ENCODE data around the gene KCTD2. TPM values are rescaled to one million over a fixed set of nuclear protein-coding genes. Genes with fewer than 3 reads are reported as not detected.

The KCTD2 gene
- total and polyA plus RNA-seq, 9 of the 15 experiments (the other 6 are each of a cell fraction or from before 2014, with no cell fraction given) = 1.7 to 32.9 (median 15.8) TPM

GRCh38 chr17:75059369-75060345 is 12.6 kb downstream of the KCTD2 start:
- H3K9me3 ChIP-seq (replicated peaks; ENCODE audit: control insufficient read depth, insufficient read depth, low read depth, low read length) = no peaks in the 10 kb centered on the region
- no peak overlapping the region for H3K4me3 ChIP-seq
- no peaks in the 10 kb centered on the region for H3K79me2 ChIP-seq (ENCODE audit: control insufficient read depth, insufficient read depth, low read length)
- no TSS peak for BruUV-seq (replicated peaks)
- intact Hi-C loops (cut with micrococcal nuclease) (loop anchor here (2.0 kb wide), 1 partner anchor 71 kb away; the partner anchor contains the start of gene NT5C), in situ Hi-C loops (cut with MboI) (loop anchor here (5.0 kb wide), 1 partner anchor 53 kb away; no protein-coding TSS in a partner anchor)
- peaks cover 81% of the 10 kb centered on the region for H3K36me3 ChIP-seq (ENCODE audit: control insufficient read depth, insufficient read depth, low read length)
- H3K9ac ChIP-seq (ENCODE audit: insufficient read depth in 1 of 2, low read depth in 2 of 2, low read length in 2 of 2) = peak overlapping the region in 1 of 2 experiments; percentile 11; a peak in 1 of 4 replicates
- H3K27me3 ChIP-seq (ENCODE audit: control insufficient read depth in 2 of 2, insufficient read depth in 2 of 2, low read length in 2 of 2) = no peaks in the 10 kb centered on the region
- FAIRE-seq (peak; percentile 94), DNase-seq (ENCODE audit: extremely low read depth in 1 of 4, low spot score in 3 of 4) (peak in 2 of 4 experiments; percentile 17 to 60), ATAC-seq (peak; percentile 89)
- H3K9me1 ChIP-seq (ENCODE audit: control insufficient read depth, insufficient read depth, low read length) = no peaks in the 10 kb centered on the region
- WGBS (ENCODE audit: insufficient coverage, low coverage, missing lambda C conversion rate) = 67% methylated on average over 25 of the region's 25 CpGs
- H2AFZ ChIP-seq (ENCODE audit: low read depth, low read length) = no peak overlapping the region
- CTCF ChIA-PET (ENCODE audit: low intra/inter-chr PET ratio) = interaction anchor here (0.5 to 1.5 kb wide), 8 partner anchors 28 to 142 kb away, joined by 3 to 12 read pairs (median 4); partner anchors contain the start of genes NT5C and SLC16A5
- H3K27ac ChIP-seq (ENCODE audit: extremely low read depth, low read depth, low read length) = peak overlapping the region; percentile 53; the same call in 2 of the 3 replicates
- POLR2A ChIA-PET = interaction anchor here (0.6 to 2.1 kb wide), 15 partner anchors 10 to 194 kb away, joined by 3 to 14 read pairs (median 3); partner anchors contain the start of genes ATP5PD, JPT1, KCTD2 and SLC16A5
- no peak overlapping the region for H3K4me2 ChIP-seq (ENCODE audit: insufficient read depth, low read length)
- H4K20me1 ChIP-seq (replicated peaks; ENCODE audit: control insufficient read depth, insufficient read depth, low read length) = 0 out of 2 replicates have a peak, but pooled peaks cover 3% of the 10 kb centered on the region
- peaks cover 0 to 3% of the 10 kb centered on the region in 2 experiments; a peak in 2 of 5 replicates for H3K4me1 ChIP-seq (replicated peaks in 1 of 2; ENCODE audit: control insufficient read depth in 2 of 2, insufficient read depth in 2 of 2, low read length in 2 of 2)
- TF ChIP-seq NR1H2 (CRISPR knock-in tag; IDR thresholded peaks at IDR 0.05) (no peak), BRF1 (IDR thresholded peaks at IDR 0.05; ENCODE audit: borderline replicate concordance, extremely low read depth, insufficient read length) (no peak), ZNF699 (CRISPR knock-in tag; IDR thresholded peaks at IDR 0.05; ENCODE audit: insufficient replicate concordance) (no peak), EWSR1 (IDR thresholded peaks at IDR 0.05; ENCODE audit: borderline replicate concordance, low read depth, partially characterized antibody) (no peak), NFIX (CRISPR knock-in tag; IDR thresholded peaks at IDR 0.05; ENCODE audit: low read depth) (no peak), ZFX (CRISPR knock-in tag; IDR thresholded peaks at IDR 0.05) (peak; percentile 14; the same call in 1 of the 2 replicates), ZBTB33 (CRISPR knock-in tag; IDR thresholded peaks at IDR 0.05) (peak; percentile 20; the same call in 1 of the 2 replicates), MAX (CRISPR knock-in tag; IDR thresholded peaks at IDR 0.05) (peak; percentile 55), FUS (optimal IDR thresholded peaks at IDR 0.05; ENCODE audit: low read depth, low read length) (no peak), HMBOX1 (IDR thresholded peaks at IDR 0.05) (no peak), PKNOX1 (IDR thresholded peaks at IDR 0.05) (0 out of 2 replicates have a peak, but pooled peaks have one; percentile 25), ELK3 (CRISPR knock-in tag; IDR thresholded peaks at IDR 0.05) (no peak), CREBBP (IDR thresholded peaks at IDR 0.05; ENCODE audit: low read depth, low read length) (no peak), DIDO1 (tag; IDR thresholded peaks at IDR 0.05; ENCODE audit: low read depth) (no peak)
